GM18502 (cell line): ENCODE results near the gene PIGK.

ENCODE experiments used
- ATAC-seq: cut with Tn5 transposase; IDR thresholded peaks from one replicate; pipeline ENCODE4 v1.9.1; 2021; ENCODE audit warnings: mild to moderate bottlenecking; ENCODE audit not compliant: unreplicated experiment, poor library complexity

PIGK gene

DNA sequence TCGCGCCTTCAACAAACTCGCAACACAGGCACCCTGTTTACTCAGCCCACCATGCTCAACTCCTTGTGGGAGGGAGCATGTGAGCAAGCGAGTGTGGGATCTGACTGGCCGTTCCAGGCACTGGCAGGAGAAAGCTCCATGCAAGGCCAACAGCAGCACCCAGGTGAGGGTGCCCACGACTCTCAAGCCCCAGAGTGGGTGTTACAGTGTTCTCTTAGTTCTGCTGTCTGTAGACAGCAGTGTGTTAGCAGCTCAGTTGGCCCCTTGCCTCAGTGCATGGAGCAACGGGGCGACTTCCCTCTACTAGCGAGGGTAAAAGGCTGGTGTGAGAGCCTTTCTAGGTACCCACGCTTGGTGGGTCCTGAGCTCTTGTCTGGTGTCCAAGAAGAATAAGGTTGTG lies 114.6 kb downstream of the PIGK start:
- no peak for ATAC-seq

DNA sequence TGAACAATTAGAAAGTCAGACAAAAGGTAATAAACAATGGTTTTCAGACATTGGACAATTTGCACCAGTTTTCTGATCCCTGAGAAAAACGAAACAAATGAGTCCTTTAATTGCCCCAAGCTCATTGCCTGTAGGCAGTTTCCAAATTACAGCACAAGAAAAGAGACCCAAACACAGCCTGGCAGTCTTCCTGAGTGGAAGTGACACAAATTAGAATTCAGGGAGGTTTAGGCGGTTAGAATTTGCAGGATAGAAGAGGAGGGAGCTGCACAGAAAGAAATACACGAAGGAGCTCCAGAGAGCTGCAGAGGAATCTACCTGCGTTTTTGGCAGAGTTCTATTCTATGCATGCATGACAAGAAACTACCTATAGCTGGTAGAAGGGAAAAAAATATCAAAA lies 115.7 kb downstream of the PIGK start:
- no peak for ATAC-seq

GRCh38 chr1:77100875-77101274 lies 118.4 kb downstream of the PIGK start:
- ATAC-seq: no peak

- no peak for ATAC-seq
These were observed 122.6 kb downstream of the PIGK start for GRCh38 chr1:77096496-77097255.

- ATAC-seq: no peak
These were observed 124.0 kb downstream of the PIGK start for GRCh38 chr1:77095236-77095635.

- ATAC-seq: no peak
These were observed 129.5 kb downstream of the PIGK start for GRCh38 chr1:77089756-77090155.

- no peak for ATAC-seq
These were observed 134.1 kb downstream of the PIGK start for GRCh38 chr1:77085109-77085508.

DNA sequence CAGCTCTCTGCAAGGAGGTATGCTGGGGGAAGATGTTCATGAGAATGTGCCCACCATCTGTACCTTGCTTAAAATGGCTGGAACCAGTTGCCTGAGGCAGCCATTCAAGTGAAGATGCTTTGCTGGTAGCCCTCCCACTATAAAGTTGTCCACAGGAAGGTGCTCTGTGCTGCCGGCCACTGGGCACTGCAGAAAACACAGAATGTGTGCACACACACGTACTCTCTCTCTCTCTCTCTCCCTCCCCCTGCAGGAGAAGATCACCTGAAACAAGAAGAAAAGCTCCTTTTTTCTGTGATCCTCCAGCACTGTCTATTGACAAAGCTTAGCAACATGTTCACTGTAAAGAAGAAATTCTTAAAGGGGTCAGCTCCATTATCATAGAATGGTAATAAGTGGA lies 134.8 kb downstream of the PIGK start:
- no peak for ATAC-seq

DNA sequence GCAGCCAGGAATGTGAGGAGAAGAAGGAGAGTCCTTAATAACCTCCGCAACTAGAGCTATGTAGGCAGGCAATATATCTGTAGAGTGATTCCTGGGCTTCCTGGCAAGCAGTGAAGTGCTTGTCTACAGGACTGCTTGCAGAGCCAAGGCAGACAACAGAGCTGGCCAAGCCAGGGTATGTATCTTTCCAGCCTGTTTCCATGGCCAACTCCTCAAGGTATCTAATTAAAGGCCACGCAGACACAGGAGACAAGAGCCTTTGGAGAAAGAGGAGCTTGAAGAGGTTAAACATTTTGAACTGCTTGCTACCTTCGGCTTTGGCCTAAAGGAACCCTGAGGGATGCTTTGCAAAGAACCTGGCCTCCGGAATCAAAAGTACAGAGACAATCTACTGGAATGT lies 137.4 kb downstream of the PIGK start:
- ATAC-seq: no peak

DNA sequence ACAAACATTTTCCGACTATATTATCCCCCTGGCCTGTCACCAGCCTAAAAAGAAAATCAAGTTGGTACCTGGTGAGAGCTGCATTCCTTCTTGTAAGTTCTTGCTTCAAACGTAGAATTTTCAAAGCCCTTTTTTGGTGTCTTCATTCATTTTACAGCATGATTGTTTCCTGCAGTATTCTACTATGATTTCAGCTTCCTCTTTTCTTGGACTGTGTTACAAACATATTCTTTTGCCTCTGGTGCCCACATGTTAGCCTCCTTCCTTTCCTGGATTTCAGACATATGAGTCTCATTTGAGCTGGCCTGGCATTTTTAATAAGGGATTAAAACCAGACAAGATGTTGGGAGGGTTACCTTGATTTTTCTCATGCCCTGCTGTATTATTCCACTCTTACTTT lies 142.5 kb downstream of the PIGK start:
- no peak for ATAC-seq

- no peak for ATAC-seq
These were observed 151.2 kb downstream of the PIGK start for GRCh38 chr1:77068013-77068412.

GRCh38 chr1:77065693-77066342 lies 153.4 kb downstream of the PIGK start:
- ATAC-seq: no peak

DNA sequence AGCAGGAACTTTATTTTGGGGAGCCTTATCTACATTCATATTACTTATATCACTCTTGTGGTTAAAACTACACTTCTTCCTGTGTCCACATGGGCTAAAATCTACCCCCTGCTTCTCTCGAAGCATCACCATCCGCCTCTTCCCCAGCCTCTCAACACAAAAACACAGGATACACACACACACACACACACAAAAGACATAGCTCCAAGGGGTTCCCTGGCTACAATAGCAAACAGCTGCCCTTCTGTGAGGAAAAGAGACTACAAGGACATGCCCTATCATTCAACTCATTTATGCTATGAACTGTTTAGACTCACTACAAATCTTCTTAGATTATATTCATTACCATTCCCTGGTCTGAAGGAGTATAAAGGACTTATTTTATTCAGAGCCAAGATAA lies 155.0 kb downstream of the PIGK start:
- no peak for ATAC-seq

DNA sequence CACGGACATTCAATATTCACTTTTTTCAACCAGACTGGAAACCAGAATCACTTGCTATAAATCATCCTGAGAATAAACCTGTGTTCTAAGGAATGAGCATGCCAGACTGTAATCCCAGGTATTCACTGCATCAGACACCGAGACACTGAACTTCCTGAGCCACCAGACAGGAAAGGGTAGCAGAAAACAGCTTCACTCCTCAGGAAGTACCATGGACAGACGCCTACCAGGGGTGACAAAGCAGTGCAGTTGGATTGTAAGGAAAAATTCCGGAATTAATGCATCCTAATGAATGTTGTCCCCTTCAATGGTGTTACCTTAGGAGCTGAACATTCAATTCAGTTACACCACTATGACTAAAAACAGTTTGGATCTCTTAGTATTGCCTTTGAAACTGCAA lies 156.1 kb downstream of the PIGK start:
- ATAC-seq: no peak

DNA sequence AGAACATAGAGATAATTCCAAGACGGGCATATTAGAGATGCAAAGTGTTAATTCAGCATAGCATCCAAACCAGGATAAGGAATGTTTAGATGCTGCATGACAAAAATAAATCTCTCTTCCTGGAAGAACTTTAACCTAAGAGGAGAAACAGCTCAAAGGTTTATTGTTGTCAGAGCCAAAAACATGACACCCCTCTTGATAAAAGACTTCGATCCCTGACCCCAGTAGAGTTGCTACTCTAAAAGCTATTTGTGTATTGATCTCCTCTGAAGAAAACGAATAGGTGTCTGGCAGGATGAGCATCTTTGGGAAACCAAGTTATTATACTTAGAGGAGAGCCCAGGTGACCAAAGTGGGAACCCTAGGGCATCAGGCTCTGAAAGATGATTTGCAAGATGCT lies 158.1 kb downstream of the PIGK start:
- ATAC-seq: no peak

DNA sequence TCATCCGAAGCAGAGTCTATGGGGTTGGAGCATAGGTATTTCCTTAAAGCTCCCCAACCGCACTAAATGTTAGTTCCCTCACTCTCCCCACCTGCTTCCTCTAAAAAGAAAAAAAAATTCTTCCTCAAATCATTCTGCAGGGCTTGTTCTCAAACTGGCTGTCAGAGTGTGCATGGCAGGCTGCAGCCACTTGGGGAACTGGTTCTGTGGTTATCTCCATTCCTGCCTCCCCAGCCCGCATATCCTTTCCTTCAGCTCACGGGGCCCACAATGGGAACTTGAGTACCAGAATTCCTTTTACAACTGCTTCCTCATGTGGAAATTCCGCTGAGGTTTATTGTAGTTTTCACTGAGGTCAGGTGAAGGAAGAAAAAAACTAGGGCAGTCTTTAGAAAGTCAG lies 159.2 kb downstream of the PIGK start:
- ATAC-seq: no peak

DNA sequence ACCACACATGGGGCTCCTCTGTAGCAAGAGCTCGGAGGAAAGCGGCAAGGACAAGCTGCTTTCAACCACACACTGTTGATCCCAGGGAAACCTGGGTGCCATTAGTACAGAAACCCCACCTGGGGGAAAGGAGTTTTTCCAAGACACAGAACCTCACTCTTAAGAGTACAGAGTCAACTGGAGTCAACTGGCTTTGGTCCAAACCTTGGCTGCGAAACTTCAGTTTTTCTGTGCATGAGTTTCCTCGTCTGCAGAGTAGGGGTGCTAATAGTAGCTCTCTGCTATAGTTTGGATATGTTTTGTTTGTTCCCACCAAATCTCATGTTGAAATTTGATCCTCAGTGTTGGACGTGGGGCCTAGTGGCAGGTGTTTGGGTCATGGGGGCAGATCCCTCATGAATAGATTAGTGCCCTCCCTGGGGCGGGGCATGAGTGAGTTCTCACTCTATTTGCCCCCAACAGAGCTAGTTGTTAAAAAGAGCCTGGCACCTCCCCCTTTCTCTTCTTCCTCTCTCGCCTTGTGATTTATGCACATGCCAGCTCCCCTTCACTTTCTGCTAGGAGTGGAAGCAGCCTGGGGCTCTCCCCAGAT lies 161.1 kb downstream of the PIGK start:
- ATAC-seq: no peak

DNA sequence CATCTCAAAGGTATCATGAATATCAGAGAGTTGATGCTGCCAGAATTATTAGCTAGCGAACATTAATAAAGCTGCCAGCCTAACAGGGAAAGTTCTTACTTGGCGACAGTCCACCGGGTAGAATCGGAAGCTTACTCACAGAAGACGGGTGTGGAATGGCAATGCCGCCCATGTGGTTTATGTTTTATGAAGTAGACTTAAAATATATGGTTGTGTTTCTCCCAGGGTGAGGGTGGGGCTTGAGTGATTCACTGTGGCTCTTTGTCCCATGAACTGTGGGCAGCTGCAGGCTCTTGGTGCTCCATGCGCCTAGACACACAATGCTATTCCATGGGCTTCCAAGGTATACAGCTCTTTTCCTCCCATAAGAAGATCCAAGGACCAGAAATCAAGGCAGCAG lies 162.7 kb downstream of the PIGK start:
- ATAC-seq: no peak

DNA sequence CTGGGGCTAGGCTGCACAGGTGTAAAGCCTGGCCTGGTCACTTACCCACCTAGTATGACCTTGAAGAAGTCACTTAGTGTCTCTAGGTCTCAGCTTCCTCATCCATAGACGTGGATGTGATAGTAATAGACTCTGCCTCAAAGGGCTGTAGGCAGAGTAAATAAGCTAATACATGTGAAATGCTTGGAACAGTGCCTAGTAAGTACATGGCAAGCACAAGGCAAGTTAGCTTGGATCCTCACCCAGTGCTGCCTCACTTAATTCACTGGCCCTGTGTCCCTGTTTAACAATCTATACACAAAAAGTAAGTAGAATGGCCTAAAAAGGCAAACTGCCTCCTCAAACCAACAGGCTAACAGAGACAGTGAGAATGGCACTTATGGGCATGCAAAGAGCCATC lies 167.8 kb downstream of the PIGK start:
- ATAC-seq: no peak

GRCh38 chr1:77048615-77049005 lies 170.6 kb downstream of the PIGK start:
- no peak for ATAC-seq

- no peak for ATAC-seq
These were observed 171.1 kb downstream of the PIGK start for GRCh38 chr1:77047978-77048614.
